Peyer's patch (tissue), 4 donors: ENCODE data around the gene CADPS2.

Experiments
- POLR2A ChIP-seq, 2 donors: fragments of 450-650 bp; IDR thresholded peaks; one replicate each; pipeline ENCODE4 v1.5.1; 2017; ENCODE audit warnings: antibody characterized with exemption in 2 of 2, mild to moderate bottlenecking in 2 of 2, moderate library complexity in 2 of 2
- TF ChIP-seq, protein P1 (sequence below), 6 experiments: fragments of 450-650 bp in 4 of 6; fragments of 200-600 bp in 2 of 6; sonication (generic) in 1 of 6; IDR thresholded peaks; one replicate each; pipeline ENCODE4 v1.5.1; 2017 to 2019; ENCODE audit warnings: antibody characterized with exemption in 6 of 6, mild to moderate bottlenecking in 3 of 6, moderate library complexity in 1 of 6

DNA sequence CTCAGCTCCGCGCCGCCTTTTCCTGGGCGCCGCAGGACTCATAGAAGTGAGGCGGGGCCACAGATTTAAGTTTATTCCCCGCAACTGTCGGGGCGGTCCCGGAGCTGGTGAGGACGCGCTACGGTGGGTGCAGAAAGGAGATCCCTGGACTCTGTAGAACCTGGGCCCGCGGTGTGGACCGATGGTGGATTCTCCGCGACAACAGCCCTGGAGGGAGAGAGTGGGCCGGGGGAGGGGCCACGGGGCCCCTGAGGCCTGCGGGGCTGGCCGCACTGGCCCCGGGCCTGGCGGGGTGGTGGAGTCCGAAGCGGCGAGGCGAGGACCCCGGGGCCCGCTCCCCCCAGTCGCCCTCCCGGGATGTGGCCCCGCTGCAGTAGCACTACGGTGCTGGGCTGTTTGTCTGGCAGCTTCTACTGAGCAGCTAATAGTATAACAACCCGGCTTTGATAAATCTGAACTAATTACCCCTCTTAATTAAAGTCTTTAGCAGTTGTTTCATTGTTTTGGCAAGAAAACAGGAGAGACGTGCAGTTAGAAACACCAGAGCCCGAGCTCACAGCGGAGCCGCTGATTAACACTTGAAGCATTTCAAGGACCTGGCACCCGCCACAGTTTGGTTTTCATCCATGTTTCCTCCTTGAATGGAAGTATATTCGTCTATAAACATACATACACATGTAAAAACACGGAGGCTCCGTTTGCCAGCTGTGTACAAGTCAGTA lies 585.9 kb downstream of the CADPS2 start:
- TF ChIP-seq, protein P1, sequence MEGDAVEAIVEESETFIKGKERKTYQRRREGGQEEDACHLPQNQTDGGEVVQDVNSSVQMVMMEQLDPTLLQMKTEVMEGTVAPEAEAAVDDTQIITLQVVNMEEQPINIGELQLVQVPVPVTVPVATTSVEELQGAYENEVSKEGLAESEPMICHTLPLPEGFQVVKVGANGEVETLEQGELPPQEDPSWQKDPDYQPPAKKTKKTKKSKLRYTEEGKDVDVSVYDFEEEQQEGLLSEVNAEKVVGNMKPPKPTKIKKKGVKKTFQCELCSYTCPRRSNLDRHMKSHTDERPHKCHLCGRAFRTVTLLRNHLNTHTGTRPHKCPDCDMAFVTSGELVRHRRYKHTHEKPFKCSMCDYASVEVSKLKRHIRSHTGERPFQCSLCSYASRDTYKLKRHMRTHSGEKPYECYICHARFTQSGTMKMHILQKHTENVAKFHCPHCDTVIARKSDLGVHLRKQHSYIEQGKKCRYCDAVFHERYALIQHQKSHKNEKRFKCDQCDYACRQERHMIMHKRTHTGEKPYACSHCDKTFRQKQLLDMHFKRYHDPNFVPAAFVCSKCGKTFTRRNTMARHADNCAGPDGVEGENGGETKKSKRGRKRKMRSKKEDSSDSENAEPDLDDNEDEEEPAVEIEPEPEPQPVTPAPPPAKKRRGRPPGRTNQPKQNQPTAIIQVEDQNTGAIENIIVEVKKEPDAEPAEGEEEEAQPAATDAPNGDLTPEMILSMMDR (IDR thresholded peaks at IDR 0.05): no peak
- no peak for TF ChIP-seq POLR2A (IDR thresholded peaks at IDR 0.05)
